GM23248 (cell line): Measurements from ENCODE around the gene TBC1D13. TPM values are rescaled to one million over a fixed set of nuclear protein-coding genes. Genes with fewer than 3 reads are reported as not detected.

Experiments
- DNase-seq: peaks from one replicate; pipeline ENCODE4 v3.0.0-alpha.2; 2015
- H2AFZ ChIP-seq: fragments of 200-600 bp; sonication (generic); 2 replicates; pipeline ENCODE4 v1.6.1; 2016; ENCODE audit warnings: antibody characterized with exemption
- H3F3A ChIP-seq: fragments of 200-600 bp; sonication (generic); 2 replicates; pipeline ENCODE4 v1.6.1; 2016; ENCODE audit warnings: mild to moderate bottlenecking, antibody characterized with exemption, mixed run types; ENCODE audit not compliant: insufficient read depth
- H3K27ac ChIP-seq: fragments of 200-600 bp; sonication (generic); 2 replicates; pipeline ENCODE4 v1.5.1; 2016; ENCODE audit warnings: mild to moderate bottlenecking
- H3K27me3 ChIP-seq: fragments of 200-600 bp; sonication (generic); replicated peaks from 2 replicates; pipeline ENCODE4 v1.6.1; 2016; ENCODE audit warnings: mild to moderate bottlenecking; ENCODE audit not compliant: insufficient read depth
- H3K36me3 ChIP-seq: fragments of 200-600 bp; sonication (generic); 2 replicates; pipeline ENCODE4 v1.6.1; 2016; ENCODE audit warnings: low read depth, mild to moderate bottlenecking
- H3K4me1 ChIP-seq: fragments of 200-600 bp; sonication (generic); 2 replicates; pipeline ENCODE4 v1.6.1; 2016; ENCODE audit warnings: mild to moderate bottlenecking; ENCODE audit not compliant: insufficient read depth
- H3K4me2 ChIP-seq: fragments of 200-600 bp; sonication (generic); one replicate; pipeline ENCODE4 v1.6.1; 2016; ENCODE audit warnings: mild to moderate bottlenecking; ENCODE audit not compliant: unreplicated experiment
- H3K4me3 ChIP-seq: fragments of 200-600 bp; sonication (generic); 2 replicates; pipeline ENCODE4 v1.5.1; 2016; ENCODE audit warnings: mild to moderate bottlenecking
- H3K79me2 ChIP-seq: fragments of 200-600 bp; sonication (generic); 2 replicates; pipeline ENCODE4 v1.6.1; 2016; ENCODE audit warnings: mild to moderate bottlenecking; ENCODE audit not compliant: insufficient read depth
- H3K9ac ChIP-seq: fragments of 200-600 bp; sonication (generic); 2 replicates; pipeline ENCODE4 v1.6.1; 2016; ENCODE audit warnings: mild to moderate bottlenecking
- H3K9me2 ChIP-seq: fragments of 200-600 bp; sonication (generic); 2 replicates; pipeline ENCODE4 v1.6.1; 2016; ENCODE audit warnings: mixed run types, mild to moderate bottlenecking, moderate library complexity; ENCODE audit not compliant: insufficient read depth
- H3K9me3 ChIP-seq: fragments of 200-600 bp; sonication (generic); one replicate; pipeline ENCODE4 v1.6.1; 2017; ENCODE audit warnings: low read depth
- H4K20me1 ChIP-seq: fragments of 200-600 bp; sonication (generic); 2 replicates; pipeline ENCODE4 v1.6.0; 2016; ENCODE audit not compliant: insufficient read depth
- EZH2 ChIP-seq: fragments of 200-600 bp; sonication (generic); IDR thresholded peaks from 2 replicates; pipeline ENCODE4 v1.6.1; 2018; ENCODE audit warnings: antibody characterized with exemption, mild to moderate bottlenecking; ENCODE audit not compliant: insufficient read depth, poor library complexity, severe bottlenecking
- EZH2phosphoT487 ChIP-seq: fragments of 200-600 bp; sonication (generic); IDR thresholded peaks from 2 replicates; pipeline ENCODE4 v1.6.1; 2018; ENCODE audit warnings: antibody characterized with exemption, moderate library complexity, mild to moderate bottlenecking, low read depth; ENCODE audit not compliant: insufficient read depth
- WGBS, 2 experiments: methylation state at CpG; one replicate each; pipeline ENCODE4 v1.1.6; 2015 to 2017; ENCODE audit warnings: low lambda C conversion rate in 2 of 2, low coverage in 1 of 2; ENCODE audit errors: missing lambda C conversion rate in 2 of 2; 5-methylcytosine and 5-hydroxymethylcytosine counted together
- in situ Hi-C: fragments of 300-500 bp; cut with MboI; formaldehyde crosslinking; loops from 2 replicates; pipeline ENCODE4 v1.15.0; 2020
- polyA plus RNA-seq: library from polyadenylated mRNA; unstranded; fragments of >200 nt; fragmentation: Nextera tagmentation; extraction: Ambion mirVana; gene quantifications from 2 replicates; pipeline ENCODE4 v1.2.1, GENCODE V29; 2016
- total RNA-seq: library from RNA; depleted of rRNA; stranded (reverse); fragments of >200 nt; shearing (Covaris generic); gene quantifications from 2 replicates; pipeline ENCODE4 v1.2.3, GENCODE V29; 2014

TBC1D13 gene
- total and polyA plus RNA-seq, 2 experiments from 2014 or later, result 17.3 to 25.3 TPM

GRCh38 chr9:128750926-128751595 lies 36.0 kb upstream of the TBC1D13 start:
- WGBS, 2 experiments, result 88 to 95% methylated on average over 19 to 22 of the region's 22 CpGs
- Histone ChIP-seq H3K4me1 (no peaks in the 10 kb centered on the region), H3K36me3 (no peaks in the 10 kb centered on the region), H3K4me3 (no peak overlapping the region), H3K27ac (no peak overlapping the region), H3K27me3 (no peaks in the 10 kb centered on the region), H3K9me2 (no peaks in the 10 kb centered on the region), H3K4me2 (no peak overlapping the region), H3K9me3 (no peaks in the 10 kb centered on the region), H3K79me2 (0 out of 2 replicates have a peak, but pooled peaks cover 3% of the 10 kb centered on the region), H3F3A (no peaks in the 10 kb centered on the region), H3K9ac (no peak overlapping the region), H4K20me1 (no peaks in the 10 kb centered on the region), H2AFZ (no peak overlapping the region)
- DNase-seq, result no peak
- TF ChIP-seq EZH2phosphoT487 (no peak), EZH2 (no peak)
- in situ Hi-C loops, result no loop called here

- Histone ChIP-seq H3F3A (no peaks in the 10 kb centered on the region), H3K9me3 (no peaks in the 10 kb centered on the region), H2AFZ (no peak overlapping the region), H3K4me1 (no peaks in the 10 kb centered on the region), H3K27ac (no peak overlapping the region), H3K4me3 (no peak overlapping the region), H3K9ac (no peak overlapping the region), H3K4me2 (no peak overlapping the region), H3K27me3 (no peaks in the 10 kb centered on the region), H3K36me3 (no peaks in the 10 kb centered on the region), H3K79me2 (0 out of 2 replicates have a peak, but pooled peaks cover 8% of the 10 kb centered on the region), H4K20me1 (no peaks in the 10 kb centered on the region), H3K9me2 (no peaks in the 10 kb centered on the region)
- in situ Hi-C loops, result no loop called here
- DNase-seq, result no peak
- TF ChIP-seq EZH2 (no peak), EZH2phosphoT487 (no peak)
- 91 to 93% methylated on average over 15 to 16 of the region's 16 CpGs for WGBS, 2 experiments
Measured at GRCh38 chr9:128753627-128754026, 33.4 kb upstream of the TBC1D13 start.

GRCh38 chr9:128757602-128758001 lies 29.5 kb upstream of the TBC1D13 start:
- H3K9me2 ChIP-seq, result no peaks in the 10 kb centered on the region
- H3K27me3 ChIP-seq, result no peaks in the 10 kb centered on the region
- H4K20me1 ChIP-seq, result no peaks in the 10 kb centered on the region
- no peaks in the 10 kb centered on the region for H3F3A ChIP-seq
- in situ Hi-C loops, result no loop called here
- H3K4me3 ChIP-seq, result no peak overlapping the region
- H3K79me2 ChIP-seq, result 0 out of 2 replicates have a peak, but pooled peaks cover 26% of the 10 kb centered on the region
- no peaks in the 10 kb centered on the region for H3K4me1 ChIP-seq
- no peaks in the 10 kb centered on the region for H3K36me3 ChIP-seq
- H3K9me3 ChIP-seq, result no peaks in the 10 kb centered on the region
- no peak for TF ChIP-seq EZH2
- TF ChIP-seq EZH2phosphoT487, result no peak
- no peak overlapping the region for H3K9ac ChIP-seq
- H2AFZ ChIP-seq, result no peak overlapping the region
- 89 to 90% methylated on average over 6 of the region's 6 CpGs for WGBS, 2 experiments
- no peak overlapping the region for H3K27ac ChIP-seq
- no peak for DNase-seq
- H3K4me2 ChIP-seq, result no peak overlapping the region

- no peaks in the 10 kb centered on the region for H3K9me2 ChIP-seq
- H3K36me3 ChIP-seq, result no peaks in the 10 kb centered on the region
- H3K79me2 ChIP-seq, result peaks cover 65% of the 10 kb centered on the region
- H3K4me2 ChIP-seq, result no peak overlapping the region
- no peak overlapping the region for H3K9ac ChIP-seq
- no peak overlapping the region for H3K4me3 ChIP-seq
- H3K27ac ChIP-seq, result no peak overlapping the region
- H4K20me1 ChIP-seq, result no peaks in the 10 kb centered on the region
- WGBS, 2 experiments, result 90 to 92% methylated on average over 9 of the region's 9 CpGs
- no peak overlapping the region for H2AFZ ChIP-seq
- in situ Hi-C loops, result no loop called here
- no peaks in the 10 kb centered on the region for H3K27me3 ChIP-seq
- no peak for DNase-seq
- no peaks in the 10 kb centered on the region for H3F3A ChIP-seq
- TF ChIP-seq EZH2phosphoT487, result no peak
- TF ChIP-seq EZH2, result no peak
- H3K4me1 ChIP-seq, result no peaks in the 10 kb centered on the region
- H3K9me3 ChIP-seq, result no peaks in the 10 kb centered on the region
Measured at GRCh38 chr9:128762671-128763449, 24.2 kb upstream of the TBC1D13 start.
